ENCODE measurements around the gene IPO4. TPM values are rescaled to one million over a fixed set of nuclear protein-coding genes. Genes with fewer than 3 reads are reported as not detected.

The IPO4 gene
- total and polyA plus RNA-seq, 9 donors = 5.6 to 50.9 (median 33.5) TPM

DNA sequence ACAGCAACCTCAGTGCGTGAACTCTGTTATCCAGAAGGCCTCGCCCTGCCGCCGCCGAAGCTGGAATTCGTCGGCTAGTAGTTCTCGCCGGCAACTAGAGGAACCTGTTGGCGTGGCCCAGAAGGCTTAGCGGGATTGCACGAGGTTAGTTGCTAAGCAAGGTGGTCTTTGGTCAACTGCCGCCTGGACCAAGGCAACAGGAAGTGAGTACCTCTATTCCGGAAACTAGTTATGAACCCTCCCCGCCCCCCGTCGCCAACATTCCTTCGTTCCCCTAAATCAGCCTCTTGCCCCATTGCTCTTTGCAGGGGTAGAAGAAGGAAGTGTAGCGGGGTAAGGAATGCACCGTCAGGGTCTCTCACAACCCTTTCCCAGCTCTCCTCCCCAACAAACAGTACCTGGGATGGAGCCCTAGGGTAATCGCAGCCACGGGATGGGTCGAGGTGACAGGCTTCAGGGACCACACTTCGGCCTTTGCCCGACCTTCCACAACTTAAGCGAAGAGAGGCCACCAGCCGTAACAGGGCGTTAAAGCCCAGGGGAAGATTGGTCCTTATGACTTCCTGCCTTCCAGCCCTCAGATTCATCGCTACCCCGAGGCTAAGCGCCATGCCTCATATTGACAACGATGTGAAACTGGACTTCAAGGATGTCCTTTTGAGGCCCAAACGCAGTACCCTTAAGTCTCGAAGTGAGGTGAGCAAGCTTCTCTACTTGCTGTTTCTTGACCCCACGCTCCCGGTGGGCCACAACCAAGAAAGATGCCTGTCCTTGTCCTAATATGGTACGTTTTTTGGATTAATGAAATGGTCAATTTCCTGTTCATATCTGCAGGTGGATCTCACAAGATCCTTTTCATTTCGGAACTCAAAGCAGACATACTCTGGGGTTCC, 44.3 kb upstream of the IPO4 start, which contains the start of gene GMPR2:
TSS of gene GMPR2 (plus strand) at position 285 of the 893 bp plus-strand sequence. CDS start at position 610, 325 bp downstream.
- Histone ChIP-seq H3K27me3 (no peaks in the 10 kb centered on the region), H3K9me3 (no peaks in the 10 kb centered on the region), H3K4me3 (peak within 1 kb of the TSS; percentile 84), H3K36me3 (no peaks in the 10 kb centered on the region), H3K4me1 (ENCODE audit: insufficient read depth) (peaks cover 8% of the 10 kb centered on the region), H3K27ac (peak within 1 kb of the TSS; percentile 74 to 79)
- TF ChIP-seq, protein P1, sequence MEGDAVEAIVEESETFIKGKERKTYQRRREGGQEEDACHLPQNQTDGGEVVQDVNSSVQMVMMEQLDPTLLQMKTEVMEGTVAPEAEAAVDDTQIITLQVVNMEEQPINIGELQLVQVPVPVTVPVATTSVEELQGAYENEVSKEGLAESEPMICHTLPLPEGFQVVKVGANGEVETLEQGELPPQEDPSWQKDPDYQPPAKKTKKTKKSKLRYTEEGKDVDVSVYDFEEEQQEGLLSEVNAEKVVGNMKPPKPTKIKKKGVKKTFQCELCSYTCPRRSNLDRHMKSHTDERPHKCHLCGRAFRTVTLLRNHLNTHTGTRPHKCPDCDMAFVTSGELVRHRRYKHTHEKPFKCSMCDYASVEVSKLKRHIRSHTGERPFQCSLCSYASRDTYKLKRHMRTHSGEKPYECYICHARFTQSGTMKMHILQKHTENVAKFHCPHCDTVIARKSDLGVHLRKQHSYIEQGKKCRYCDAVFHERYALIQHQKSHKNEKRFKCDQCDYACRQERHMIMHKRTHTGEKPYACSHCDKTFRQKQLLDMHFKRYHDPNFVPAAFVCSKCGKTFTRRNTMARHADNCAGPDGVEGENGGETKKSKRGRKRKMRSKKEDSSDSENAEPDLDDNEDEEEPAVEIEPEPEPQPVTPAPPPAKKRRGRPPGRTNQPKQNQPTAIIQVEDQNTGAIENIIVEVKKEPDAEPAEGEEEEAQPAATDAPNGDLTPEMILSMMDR (IDR thresholded peaks at IDR 0.05) = no peak
- TF ChIP-seq POLR2A (IDR thresholded peaks at IDR 0.05) = peak; percentile 38
- no peak for DNase-seq
- intact Hi-C loops (cut with DNase I) = loop anchor here in 1 of 4 donors (5.0 kb wide), 1 partner anchor 209 kb away; the partner anchor contains the start of gene SDR39U1
- 3 to 6% (median 3%) methylated on average over 38 of the region's 38 CpGs for WGBS, 3 donors

DNA sequence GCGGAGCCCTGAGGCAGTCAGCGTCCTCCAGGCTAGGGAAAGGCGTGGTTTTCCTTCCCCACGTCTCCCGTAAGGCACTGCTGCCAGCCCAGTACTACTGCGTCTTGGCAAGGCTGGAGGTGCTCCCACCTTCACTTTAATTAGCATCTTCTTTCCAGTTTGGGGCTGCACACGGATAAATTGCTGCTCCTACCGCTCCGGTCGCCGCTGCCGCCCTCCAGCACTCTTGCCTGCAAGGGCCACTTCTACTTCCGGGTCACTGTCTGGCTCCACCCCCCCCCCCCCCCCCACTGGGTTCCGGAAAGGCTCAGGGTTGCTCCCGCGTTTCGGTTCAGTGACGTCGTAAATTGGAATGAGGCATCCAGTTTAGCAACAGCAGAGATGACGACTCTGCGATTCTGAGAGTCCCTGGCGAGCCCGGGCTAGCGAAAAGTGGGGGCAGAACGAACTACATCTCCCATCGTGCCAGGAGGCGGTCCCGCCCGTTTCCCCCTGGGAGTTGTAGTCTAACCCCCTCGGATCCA, 43.6 kb upstream of the IPO4 start, which contains the start of gene NEDD8:
TSS of gene NEDD8 (minus strand) at position 247 of the 524 bp plus-strand sequence. CDS start at position 147, 100 bp downstream.
- peak; percentile 21 for TF ChIP-seq EP300 (IDR thresholded peaks at IDR 0.05)
- TF ChIP-seq, protein P1 (IDR thresholded peaks at IDR 0.05) = no peak
- TF ChIP-seq POLR2A (IDR thresholded peaks at IDR 0.05) = peak; percentile 45
- peak within 1 kb of the TSS; percentile 84 for H3K4me3 ChIP-seq
- WGBS, 3 donors = 0 to 2% (median 0%) methylated on average over 30 of the region's 30 CpGs
- H3K27me3 ChIP-seq = no peaks in the 10 kb centered on the region
- no peaks in the 10 kb centered on the region for H3K9me3 ChIP-seq
- peak; percentile 90 to 95 (median 92) for DNase-seq
- intact Hi-C loops (cut with DNase I) = loop anchor here in 1 of 4 donors (5.0 kb wide), 1 partner anchor 210 kb away; the partner anchor contains the start of gene SDR39U1
- no peaks in the 10 kb centered on the region for H3K36me3 ChIP-seq
- H3K27ac ChIP-seq = peak within 1 kb of the TSS; percentile 74 to 79
- peaks cover 8% of the 10 kb centered on the region for H3K4me1 ChIP-seq (ENCODE audit: insufficient read depth)

DNA sequence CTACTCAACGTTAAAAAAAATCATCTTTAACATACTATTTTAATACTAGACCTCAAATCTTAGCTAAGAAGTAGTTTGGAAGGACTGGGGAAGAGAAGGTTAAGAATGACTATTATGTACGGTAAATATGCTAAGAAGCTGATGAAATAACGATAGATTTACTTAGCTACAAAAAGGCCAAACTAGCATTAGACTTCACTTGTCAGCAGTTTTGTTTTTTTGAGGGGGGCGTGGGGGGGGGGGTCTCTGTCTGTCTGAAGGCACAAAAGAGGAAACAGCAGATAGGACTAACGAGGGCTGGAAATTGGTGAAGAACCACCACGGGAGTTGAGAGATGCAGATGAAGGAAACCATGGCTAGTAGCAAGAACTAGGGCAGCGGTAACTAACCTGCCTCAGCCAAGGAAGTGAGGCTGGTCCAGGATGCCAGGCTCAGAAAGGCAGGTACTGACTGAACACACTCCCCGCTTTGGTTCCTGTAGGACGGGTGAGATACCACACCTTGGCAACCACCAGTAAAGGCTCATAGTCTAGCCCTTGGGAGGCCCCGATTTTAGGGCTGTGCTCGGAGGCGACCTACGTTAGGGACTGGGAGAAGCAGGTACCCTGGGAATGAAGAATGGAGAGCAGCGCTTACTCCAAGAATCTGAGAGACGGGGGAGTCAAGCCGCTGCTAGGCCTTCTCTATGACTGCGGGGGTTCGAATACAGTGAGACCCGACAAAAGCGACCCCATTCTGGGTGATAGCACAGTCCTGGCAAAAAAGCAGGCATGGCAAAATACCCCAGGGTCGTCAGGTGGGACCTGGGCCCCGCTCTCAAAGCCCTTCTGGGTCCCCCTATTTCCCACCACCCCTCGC, 42.9 kb upstream of the IPO4 start:
- no peak for DNase-seq
- peak overlapping the region; percentile 84 for H3K4me3 ChIP-seq
- H3K36me3 ChIP-seq = no peaks in the 10 kb centered on the region
- no peaks in the 10 kb centered on the region for H3K27me3 ChIP-seq
- intact Hi-C loops (cut with DNase I) = loop anchor here in 1 of 4 donors (5.0 kb wide), 1 partner anchor 211 kb away; the partner anchor contains the start of gene SDR39U1
- H3K4me1 ChIP-seq (ENCODE audit: insufficient read depth) = peaks cover 8% of the 10 kb centered on the region
- 6 to 9% (median 7%) methylated on average over 20 to 23 of the region's 23 CpGs for WGBS, 3 donors
- peak overlapping the region; percentile 74 to 79 for H3K27ac ChIP-seq
- no peaks in the 10 kb centered on the region for H3K9me3 ChIP-seq
- TF ChIP-seq POLR2A (IDR thresholded peaks at IDR 0.05) (no peak), EP300 (IDR thresholded peaks at IDR 0.05) (no peak)
- TF ChIP-seq, protein P1 (IDR thresholded peaks at IDR 0.05) = no peak

DNA sequence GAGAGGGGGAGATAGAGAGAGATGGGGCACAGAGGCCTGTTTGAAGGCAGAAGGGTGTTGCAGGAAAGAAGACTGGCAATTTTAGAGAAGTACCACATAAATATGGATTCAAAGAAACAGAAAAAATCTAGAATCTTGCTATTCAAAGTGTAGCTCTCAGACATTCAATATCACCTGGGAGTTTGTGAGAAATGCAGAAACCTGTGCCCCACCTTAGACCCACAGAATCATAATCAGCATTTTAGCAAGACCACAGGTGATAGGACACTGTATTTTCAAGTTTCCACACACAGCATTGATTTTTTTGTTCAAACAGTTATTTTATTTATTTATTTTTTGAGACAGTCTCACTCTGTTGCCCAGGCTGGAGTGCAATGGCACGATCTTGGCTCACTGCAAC, 40.3 kb upstream of the IPO4 start:
- no peaks in the 10 kb centered on the region for H3K36me3 ChIP-seq
- H3K27me3 ChIP-seq = no peaks in the 10 kb centered on the region
- 0 to 94% (median 34%) methylated on average over 1 of the region's 1 CpG for WGBS, 3 donors
- DNase-seq = no peak
- H3K9me3 ChIP-seq = no peaks in the 10 kb centered on the region
- TF ChIP-seq, protein P1 (IDR thresholded peaks at IDR 0.05) = no peak
- TF ChIP-seq EP300 (IDR thresholded peaks at IDR 0.05) = no peak
- no peak for TF ChIP-seq POLR2A (IDR thresholded peaks at IDR 0.05)
- H3K4me1 ChIP-seq (ENCODE audit: insufficient read depth) = peaks cover 8% of the 10 kb centered on the region
- intact Hi-C loops (cut with DNase I) = no loop called here
- no peak overlapping the region for H3K27ac ChIP-seq
- H3K4me3 ChIP-seq = no peak overlapping the region

Data from ovary (tissue), 9 donors.